NCI-H2107 (cell line): Measurements from ENCODE around the gene KMO.

Experiments used
- DNase-seq: peaks from one replicate; lab custom pipeline; 2025; lab: John Stamatoyannopoulos, UW

The KMO gene

GRCh38 chr1:241630005-241630404 lies 97.8 kb downstream of the KMO start:
- no peak for DNase-seq

GRCh38 chr1:241630476-241630875 lies 98.3 kb downstream of the KMO start:
- DNase-seq: no peak

DNA sequence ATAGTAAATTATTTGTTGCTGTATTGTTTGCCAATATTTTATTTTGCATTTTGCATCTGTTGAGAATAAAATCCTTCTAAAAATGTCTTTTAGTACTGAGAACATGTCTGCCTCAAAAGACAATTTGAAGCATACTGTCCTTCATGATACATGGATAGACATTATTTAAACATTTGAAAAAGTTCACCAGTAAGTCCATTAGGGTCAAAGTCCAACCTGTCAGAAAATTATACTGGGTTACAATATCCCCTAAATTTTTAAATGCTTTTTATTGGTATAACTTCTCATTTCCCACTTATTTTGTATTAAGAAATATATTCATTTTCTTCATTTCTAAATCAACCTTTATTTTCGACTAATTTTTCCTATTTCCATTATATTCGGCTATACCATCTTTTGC lies 98.7 kb downstream of the KMO start:
- DNase-seq: no peak

DNA sequence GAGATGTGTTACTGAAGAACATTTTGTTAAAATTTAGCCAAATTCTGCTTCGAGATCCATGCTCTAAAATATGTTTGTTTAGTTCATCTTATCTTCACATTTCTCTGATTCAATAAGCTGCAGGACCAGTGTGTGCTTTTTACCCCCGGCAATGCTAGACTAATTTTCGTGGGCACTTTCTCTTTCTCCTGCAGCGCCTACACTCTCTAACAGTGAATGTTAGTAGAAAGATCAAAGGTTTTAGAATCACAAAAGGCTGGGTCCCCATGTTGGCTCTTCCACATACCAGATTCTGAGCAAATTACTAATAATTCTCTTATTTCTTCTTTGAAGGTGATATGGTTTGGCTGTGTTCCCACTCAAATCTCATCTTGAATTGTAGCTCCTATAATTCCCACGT lies 99.5 kb downstream of the KMO start:
- no peak for DNase-seq

- DNase-seq: no peak
Measured at GRCh38 chr1:241632987-241633386, 100.8 kb downstream of the KMO start.

- DNase-seq: no peak
Measured at GRCh38 chr1:241635556-241636152, 103.5 kb downstream of the KMO start.

DNA sequence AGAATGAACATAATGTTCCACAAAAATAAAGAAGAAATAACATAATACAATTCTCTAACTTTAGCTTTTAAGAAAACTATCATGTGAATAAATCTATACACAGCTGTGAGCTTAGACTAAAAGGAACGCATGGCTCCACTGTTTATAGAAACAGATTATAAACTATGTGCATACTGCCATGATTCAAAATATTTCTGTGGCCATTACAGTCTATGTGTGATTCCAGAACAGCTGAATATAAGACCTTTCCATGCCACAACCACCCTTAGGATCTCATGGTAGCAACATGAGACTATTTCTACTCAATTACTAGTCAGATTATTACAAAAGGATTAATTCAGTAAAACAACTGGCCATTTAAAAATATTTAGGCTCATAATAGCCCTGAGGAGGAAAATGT lies 104.1 kb downstream of the KMO start:
- no peak for DNase-seq

GRCh38 chr1:241637046-241637590 lies 104.9 kb downstream of the KMO start:
- DNase-seq: no peak

DNA sequence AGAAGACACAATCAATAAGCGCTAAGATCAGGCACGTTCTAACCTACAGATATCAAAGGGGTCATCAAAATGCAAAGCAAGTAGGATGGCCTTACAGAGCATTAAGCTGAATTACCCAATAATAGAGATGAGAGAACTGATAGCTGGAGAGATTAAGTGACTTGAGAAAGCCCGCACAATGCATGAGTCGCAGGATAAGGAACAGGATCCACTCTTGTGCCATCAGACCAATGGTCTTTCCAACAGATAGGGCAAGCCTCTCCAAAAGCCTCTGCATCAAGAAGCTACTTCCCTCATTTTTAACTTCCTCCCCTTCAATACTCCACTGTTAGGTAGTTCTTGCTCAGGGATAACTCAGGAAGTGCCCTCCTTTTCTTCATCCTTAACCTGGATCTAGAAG lies 105.4 kb downstream of the KMO start:
- DNase-seq: no peak

GRCh38 chr1:241638099-241638682 lies 106.0 kb downstream of the KMO start:
- no peak for DNase-seq

GRCh38 chr1:241638909-241639622 lies 106.9 kb downstream of the KMO start:
- DNase-seq: no peak

GRCh38 chr1:241639623-241640148 lies 107.5 kb downstream of the KMO start:
- DNase-seq: no peak

- peak; percentile 96 for DNase-seq
Measured at GRCh38 chr1:241640149-241640866, 108.1 kb downstream of the KMO start, which contains the start of the genes CHML and OPN3. Gene CHML (minus strand): TSS chr1:241640369. CDS start chr1:241635766, 4,603 bp downstream. Gene OPN3 (minus strand): TSS chr1:241640369. CDS start chr1:241640254, 115 bp downstream.

GRCh38 chr1:241640867-241641622 lies 108.9 kb downstream of the KMO start:
- DNase-seq: no peak

DNA sequence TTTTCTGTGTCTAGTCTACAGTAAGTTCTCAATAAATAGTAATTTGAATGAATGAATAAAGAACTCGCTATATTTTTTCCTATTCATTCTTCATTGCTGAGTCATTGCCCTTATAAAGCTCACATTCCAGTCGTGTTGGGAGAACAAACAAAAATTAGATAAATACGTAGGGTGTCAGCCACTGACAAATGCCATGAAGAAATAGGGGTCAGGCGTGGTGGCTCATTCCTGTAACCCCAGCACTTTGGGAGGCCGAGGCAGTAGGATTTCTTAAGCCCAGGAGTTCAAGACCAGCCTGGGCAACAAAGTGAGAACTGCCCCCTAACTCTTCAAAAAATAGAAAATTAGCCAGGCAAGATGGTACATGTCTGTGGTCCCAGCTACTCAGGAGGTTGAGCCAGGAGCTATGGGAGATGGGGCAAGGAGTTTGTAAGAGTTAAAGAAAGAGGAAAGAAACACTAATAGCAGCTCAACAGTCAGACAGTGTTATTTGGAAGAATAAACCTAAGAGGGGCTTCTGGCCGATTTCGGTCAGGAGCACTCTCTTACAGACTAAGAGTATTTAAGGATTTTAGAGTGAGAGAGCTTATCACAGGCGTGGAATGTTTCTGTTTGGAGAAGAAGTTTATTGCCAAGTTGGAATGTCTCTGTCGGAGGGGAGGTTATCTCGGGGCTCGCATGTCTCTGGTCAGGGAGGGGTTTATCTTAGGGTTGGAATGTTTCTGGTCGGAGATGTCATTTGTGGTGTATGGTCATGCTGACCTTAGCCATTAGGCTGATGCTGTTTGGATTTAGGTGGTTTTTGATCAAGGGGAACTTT lies 109.8 kb downstream of the KMO start:
- no peak for DNase-seq

- DNase-seq: no peak
Measured at GRCh38 chr1:241642593-241642944, 110.4 kb downstream of the KMO start.

DNA sequence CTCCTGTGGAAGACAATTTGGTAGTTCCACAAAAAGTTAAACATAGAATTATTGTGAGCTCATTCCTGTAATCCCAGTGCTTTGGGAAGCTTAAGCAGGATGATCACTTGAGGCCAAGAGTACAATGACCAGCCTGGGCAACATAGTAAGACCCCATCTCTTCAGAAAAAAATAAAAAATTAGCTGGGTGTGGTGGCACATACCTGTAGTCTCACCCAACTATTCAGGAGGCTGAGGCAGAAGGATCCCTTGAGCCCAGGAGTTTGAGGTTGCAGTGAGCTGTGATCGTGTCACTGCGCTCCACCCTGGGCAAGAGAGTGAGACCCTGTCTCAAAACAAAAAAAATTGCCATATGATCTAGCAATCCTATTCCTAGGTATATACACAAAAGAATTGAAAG lies 112.1 kb downstream of the KMO start:
- DNase-seq: no peak

DNA sequence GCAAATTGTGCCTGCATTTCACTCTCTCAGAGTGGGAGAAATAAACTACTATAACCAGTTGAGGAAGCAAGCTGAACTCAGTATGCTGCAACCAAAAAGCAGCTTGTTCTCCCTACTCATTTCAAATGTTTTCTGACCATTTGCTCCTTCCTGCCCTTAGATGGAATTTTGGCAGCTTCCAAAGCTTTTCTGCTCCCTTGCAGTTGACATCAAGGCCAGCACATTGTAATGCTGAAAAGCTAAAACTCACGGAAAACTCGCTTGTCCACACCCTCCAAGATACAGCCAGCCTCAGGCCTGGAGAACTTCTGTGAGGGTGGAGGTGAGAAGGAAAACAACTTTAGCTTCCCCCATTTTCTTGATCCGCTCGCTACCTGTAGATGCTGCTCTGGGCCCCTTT lies 113.0 kb downstream of the KMO start:
- DNase-seq: no peak
